OCI-LY1 (cell line): Measurements from ENCODE around the gene BRD2.

ENCODE experiments used
- H2AFZ ChIP-seq: fragments of 200-600 bp; sonication (generic), shearing (Covaris generic); 2 replicates; pipeline ENCODE4 v1.6.0; 2014; ENCODE audit warnings: antibody characterized with exemption, mild to moderate bottlenecking, low read length
- H3F3A ChIP-seq: fragments of 200-600 bp; sonication (generic), shearing (Covaris generic); 2 replicates; pipeline ENCODE4 v1.6.0; 2014; ENCODE audit warnings: mild to moderate bottlenecking, antibody characterized with exemption, low read length, moderate library complexity; ENCODE audit not compliant: insufficient read depth
- H3K27ac ChIP-seq: fragments of 200-600 bp; sonication (generic); 2 replicates; pipeline ENCODE4 v1.5.1; 2014; ENCODE audit warnings: low read length, mixed run types, mild to moderate bottlenecking, low read depth; ENCODE audit not compliant: poor library complexity, severe bottlenecking
- H3K27me3 ChIP-seq: fragments of 200-600 bp; sonication (generic); 2 replicates; pipeline ENCODE4 v1.6.0; 2014; ENCODE audit warnings: antibody characterized with exemption, mild to moderate bottlenecking, low read length, moderate library complexity; ENCODE audit not compliant: insufficient read depth
- H3K36me3 ChIP-seq: fragments of 200-600 bp; sonication (generic); 2 replicates; pipeline ENCODE4 v1.6.1; 2014; ENCODE audit warnings: mild to moderate bottlenecking, antibody characterized with exemption, low read length, moderate library complexity, mixed read lengths; ENCODE audit not compliant: insufficient read depth
- H3K4me1 ChIP-seq: fragments of 200-600 bp; sonication (generic); 2 replicates; pipeline ENCODE4 v1.5.1; 2014; ENCODE audit warnings: mild to moderate bottlenecking, low read length, moderate library complexity; ENCODE audit not compliant: insufficient read depth, severe bottlenecking
- H3K4me2 ChIP-seq: fragments of 200-600 bp; sonication (generic), shearing (Covaris generic); 2 replicates; pipeline ENCODE4 v1.6.1; 2014; ENCODE audit warnings: low read length
- H3K4me3 ChIP-seq: fragments of 200-600 bp; sonication (generic); 2 replicates; pipeline ENCODE4 v1.5.1; 2014; ENCODE audit warnings: low read length, low read depth, mild to moderate bottlenecking, mixed read lengths; ENCODE audit not compliant: poor library complexity, severe bottlenecking
- H3K79me2 ChIP-seq: fragments of 200-600 bp; shearing (Covaris generic); 2 replicates; pipeline ENCODE4 v1.6.1; 2016; ENCODE audit warnings: mixed run types, low read length, mixed read lengths; ENCODE audit not compliant: insufficient read depth
- H3K9ac ChIP-seq: fragments of 200-600 bp; sonication (generic), shearing (Covaris generic); 2 replicates; pipeline ENCODE4 v1.6.1; 2014; ENCODE audit warnings: mild to moderate bottlenecking, low read length, mixed read lengths
- H3K9me2 ChIP-seq: fragments of 200-600 bp; sonication (generic), shearing (Covaris generic); 2 replicates; pipeline ENCODE4 v1.6.1; 2014; ENCODE audit warnings: low read depth, mild to moderate bottlenecking, low read length, mixed read lengths
- H3K9me3 ChIP-seq: fragments of 200-600 bp; shearing (Covaris generic); 2 replicates; pipeline ENCODE4 v1.6.1; 2014; ENCODE audit warnings: low read length, mixed read lengths
- H4K20me1 ChIP-seq: fragments of 200-600 bp; sonication (generic), shearing (Covaris generic); 2 replicates; pipeline ENCODE4 v1.6.0; 2016; ENCODE audit warnings: mild to moderate bottlenecking, low read length; ENCODE audit not compliant: insufficient read depth
- EZH2 ChIP-seq: fragments of 200-600 bp; sonication (generic), shearing (Covaris generic); IDR thresholded peaks from 2 replicates; pipeline ENCODE4 v1.8.0; 2017; ENCODE audit warnings: borderline replicate concordance, mixed run types, mild to moderate bottlenecking, antibody characterized with exemption, low read length, moderate library complexity, mixed read lengths
- TF ChIP-seq, protein P1 (sequence below): fragments of 200-600 bp; sonication (generic), shearing (Covaris generic); IDR thresholded peaks from 2 replicates; pipeline ENCODE4 v1.5.1; 2017; ENCODE audit warnings: mild to moderate bottlenecking, antibody characterized with exemption, low read length, moderate library complexity, mixed read lengths

The BRD2 gene

DNA sequence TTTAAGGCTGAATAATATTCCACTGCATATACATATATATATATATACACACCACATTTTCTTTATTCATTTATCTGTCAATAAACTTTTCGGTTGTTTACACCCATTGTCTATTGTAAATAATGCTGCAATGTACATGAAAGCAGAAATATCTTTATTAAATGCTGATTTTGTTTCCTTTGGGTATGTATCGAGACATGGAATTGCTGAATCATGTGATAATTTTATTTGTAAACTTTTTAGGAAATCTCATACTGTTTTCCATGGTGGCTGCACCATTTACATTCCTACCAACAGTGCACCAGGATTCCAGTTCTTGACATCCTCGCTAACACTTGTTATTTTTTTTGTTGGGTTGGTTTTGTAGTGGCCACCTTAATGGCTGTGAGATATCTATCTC lies 55.1 kb downstream of the BRD2 start:
- H3K27me3 ChIP-seq = no peaks in the 10 kb centered on the region
- TF ChIP-seq, protein P1, sequence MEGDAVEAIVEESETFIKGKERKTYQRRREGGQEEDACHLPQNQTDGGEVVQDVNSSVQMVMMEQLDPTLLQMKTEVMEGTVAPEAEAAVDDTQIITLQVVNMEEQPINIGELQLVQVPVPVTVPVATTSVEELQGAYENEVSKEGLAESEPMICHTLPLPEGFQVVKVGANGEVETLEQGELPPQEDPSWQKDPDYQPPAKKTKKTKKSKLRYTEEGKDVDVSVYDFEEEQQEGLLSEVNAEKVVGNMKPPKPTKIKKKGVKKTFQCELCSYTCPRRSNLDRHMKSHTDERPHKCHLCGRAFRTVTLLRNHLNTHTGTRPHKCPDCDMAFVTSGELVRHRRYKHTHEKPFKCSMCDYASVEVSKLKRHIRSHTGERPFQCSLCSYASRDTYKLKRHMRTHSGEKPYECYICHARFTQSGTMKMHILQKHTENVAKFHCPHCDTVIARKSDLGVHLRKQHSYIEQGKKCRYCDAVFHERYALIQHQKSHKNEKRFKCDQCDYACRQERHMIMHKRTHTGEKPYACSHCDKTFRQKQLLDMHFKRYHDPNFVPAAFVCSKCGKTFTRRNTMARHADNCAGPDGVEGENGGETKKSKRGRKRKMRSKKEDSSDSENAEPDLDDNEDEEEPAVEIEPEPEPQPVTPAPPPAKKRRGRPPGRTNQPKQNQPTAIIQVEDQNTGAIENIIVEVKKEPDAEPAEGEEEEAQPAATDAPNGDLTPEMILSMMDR = no peak
- TF ChIP-seq EZH2 = no peak

DNA sequence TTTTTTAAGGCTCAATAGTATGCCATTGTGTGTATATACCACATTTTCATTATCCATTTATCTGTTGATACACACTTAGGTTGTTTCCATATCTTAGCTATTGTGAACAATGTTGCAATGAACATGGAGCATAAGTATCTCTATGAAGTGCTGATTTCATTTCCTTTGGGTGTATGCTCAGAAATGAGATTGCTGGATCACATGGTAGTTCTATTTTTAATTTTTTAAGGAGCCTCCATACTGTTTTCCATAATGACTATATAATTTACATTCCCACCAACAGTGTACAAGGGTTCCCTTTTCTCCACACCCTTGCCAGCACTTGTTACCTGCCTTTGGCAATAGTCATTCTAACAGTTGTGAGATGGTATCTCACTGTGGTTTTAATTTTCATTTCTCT lies 56.1 kb downstream of the BRD2 start:
- Histone ChIP-seq H3F3A (no peaks in the 10 kb centered on the region), H4K20me1 (no peaks in the 10 kb centered on the region), H3K4me2 (no peak overlapping the region), H3K79me2 (no peaks in the 10 kb centered on the region), H3K9me3 (no peaks in the 10 kb centered on the region), H3K27ac (no peak overlapping the region), H3K36me3 (no peaks in the 10 kb centered on the region; the same call in 1 of the 2 replicates), H3K9me2 (no peaks in the 10 kb centered on the region), H3K27me3 (no peaks in the 10 kb centered on the region), H3K9ac (no peak overlapping the region), H2AFZ (no peak overlapping the region), H3K4me3 (no peak overlapping the region), H3K4me1 (no peaks in the 10 kb centered on the region)
- TF ChIP-seq, protein P1 = no peak
- TF ChIP-seq EZH2 = no peak

More for the DNA sequence above, 55.1 kb downstream of the BRD2 start:
- Histone ChIP-seq H3K36me3 (no peaks in the 10 kb centered on the region; the same call in 1 of the 2 replicates), H3K9me3 (no peaks in the 10 kb centered on the region), H3K4me3 (no peak overlapping the region), H2AFZ (no peak overlapping the region), H3K9ac (no peak overlapping the region), H3K79me2 (no peaks in the 10 kb centered on the region), H3K9me2 (no peaks in the 10 kb centered on the region), H3F3A (no peaks in the 10 kb centered on the region), H3K4me1 (peaks cover 8% of the 10 kb centered on the region), H3K4me2 (no peak overlapping the region), H4K20me1 (no peaks in the 10 kb centered on the region), H3K27ac (no peak overlapping the region)

DNA sequence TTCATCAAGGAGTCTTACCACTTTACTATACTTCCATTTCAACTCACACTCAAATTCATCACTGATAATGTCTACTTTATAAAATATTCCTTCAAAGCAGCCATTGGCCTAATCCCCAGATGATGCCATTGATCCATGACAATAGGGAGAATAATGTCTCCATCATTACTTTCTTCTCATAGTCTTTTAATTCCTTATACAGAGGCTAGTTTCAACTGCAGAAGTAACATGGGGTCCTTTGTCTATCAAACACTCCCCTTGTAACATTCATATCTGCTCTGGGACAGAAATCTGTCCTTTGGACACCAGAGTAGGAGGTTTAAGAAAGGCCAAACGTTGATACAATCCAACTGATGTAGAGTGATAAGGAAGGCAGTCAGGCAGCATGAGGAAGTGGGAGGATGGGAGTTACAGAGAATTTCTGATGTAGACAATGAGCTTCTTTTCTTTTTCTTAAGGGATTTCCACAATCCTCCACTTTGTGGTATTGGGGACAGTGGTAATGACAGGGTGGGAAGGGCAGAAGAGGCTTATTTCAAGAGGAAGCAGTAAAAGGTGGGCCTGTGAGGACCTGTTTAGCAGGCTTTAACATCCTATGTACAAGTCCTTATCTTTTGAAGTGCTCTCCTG lies 59.9 kb downstream of the BRD2 start:
- H3K27ac ChIP-seq = no peak overlapping the region

More for the DNA sequence above, 59.9 kb downstream of the BRD2 start:
- TF ChIP-seq, protein P1 = no peak
- TF ChIP-seq EZH2 = no peak
- Histone ChIP-seq H3K9me3 (no peaks in the 10 kb centered on the region), H3K9me2 (no peaks in the 10 kb centered on the region), H3K36me3 (no peaks in the 10 kb centered on the region; the same call in 1 of the 2 replicates), H3K4me1 (no peaks in the 10 kb centered on the region), H3K9ac (no peak overlapping the region), H3K79me2 (no peaks in the 10 kb centered on the region), H4K20me1 (no peaks in the 10 kb centered on the region), H2AFZ (no peak overlapping the region), H3F3A (no peaks in the 10 kb centered on the region), H3K4me3 (no peak overlapping the region), H3K4me2 (no peak overlapping the region), H3K27me3 (no peaks in the 10 kb centered on the region)
